B cell (primary cell): Measurements from ENCODE around the gene EPOP. TPM values are rescaled to one million over a fixed set of nuclear protein-coding genes. Genes with fewer than 3 reads are reported as not detected.

ENCODE experiments used
- ATAC-seq: fragments of 200-7000 bp; cut with Tn5 transposase; one replicate; pipeline ENCODE4 v1.10.0; 2021; ENCODE audit warnings: low read depth, mild to moderate bottlenecking, moderate number of reproducible peaks, moderate library complexity
- CTCF ChIA-PET: fragments of 350-600 bp; sonication (Branson Sonifier 250); formaldehyde crosslinking; loops from one replicate; lab custom pipeline; 2021; ENCODE audit warnings: antibody characterized with exemption, inconsistent platforms; lab: Charles Lee
- POLR2A ChIA-PET: fragments of 350-600 bp; sonication (Branson Sonifier 250); formaldehyde crosslinking; loops from one replicate; lab custom pipeline; 2021; ENCODE audit warnings: antibody characterized with exemption; lab: Charles Lee
- DNase-seq: peaks from one replicate; pipeline ENCODE4 v3.0.0; 2013
- H2AFZ ChIP-seq: 2 replicates; pipeline ENCODE4 v1.6.1; 2012; ENCODE audit warnings: mild to moderate bottlenecking, low read depth, low read length; ENCODE audit not compliant: insufficient read depth, poor library complexity, severe bottlenecking
- H3K27ac ChIP-seq, 2 donors: 1 replicate in 1 of 2; 2 replicates in 1 of 2; pipeline ENCODE4 v1.5.1; 2012 to 2013; ENCODE audit warnings: low read length in 2 of 2, mild to moderate bottlenecking in 2 of 2, moderate library complexity in 1 of 2
- H3K27me3 ChIP-seq, 4 experiments: fragments of 200-600 bp in 1 of 4; sonication (generic) in 1 of 4; replicated peaks in 1 of 4; 1 replicate in 2 of 4; 2 replicates in 2 of 4; pipeline versions ENCODE4 v1.6.1 to v1.7.0; 2013 to 2016; ENCODE audit warnings: low read length in 3 of 4, mild to moderate bottlenecking in 2 of 4, mixed read lengths in 1 of 4, moderate library complexity in 1 of 4; ENCODE audit not compliant: insufficient read depth in 4 of 4, control insufficient read depth in 3 of 4; ENCODE audit errors: control extremely low read depth in 1 of 4
- H3K36me3 ChIP-seq, 2 experiments: replicated peaks in 1 of 2; 1 replicate in 1 of 2; 2 replicates in 1 of 2; pipeline versions ENCODE4 v1.6.1 to v1.7.1; 2013; ENCODE audit warnings: low read length in 1 of 2; ENCODE audit not compliant: insufficient read depth in 2 of 2, control insufficient read depth in 1 of 2; ENCODE audit errors: control extremely low read depth in 1 of 2, extremely low read depth in 1 of 2
- H3K4me1 ChIP-seq, 2 donors: fragments of 200-600 bp in 1 of 2; sonication (generic) in 1 of 2; 1 replicate in 1 of 2; 2 replicates in 1 of 2; pipeline versions ENCODE4 v1.5.1 to v1.6.1; 2013 to 2017; ENCODE audit warnings: low read length in 2 of 2; ENCODE audit not compliant: control insufficient read depth in 2 of 2, insufficient read depth in 2 of 2
- H3K4me2 ChIP-seq: replicated peaks from 2 replicates; pipeline ENCODE3; 2012; ENCODE audit warnings: mild to moderate bottlenecking, low read depth, low read length; ENCODE audit not compliant: poor library complexity, severe bottlenecking
- H3K4me3 ChIP-seq, 5 experiments: fragments of 200-600 bp in 1 of 5; sonication (generic) in 1 of 5; 1 replicate in 3 of 5; 2 replicates in 2 of 5; pipeline versions ENCODE4 v1.5.1 to v1.7.0; 2011 to 2016; ENCODE audit warnings: low read length in 4 of 5, mild to moderate bottlenecking in 4 of 5, low read depth in 2 of 5, control low read depth in 1 of 5, moderate library complexity in 1 of 5; ENCODE audit not compliant: insufficient read depth in 1 of 5; ENCODE audit errors: control extremely low read depth in 1 of 5, extremely low read depth in 1 of 5
- H3K79me2 ChIP-seq: fragments of 200-600 bp; sonication (generic); one replicate; pipeline ENCODE4 v1.6.0; 2016; ENCODE audit warnings: low read length; ENCODE audit not compliant: control insufficient read depth, insufficient read depth
- H3K9ac ChIP-seq: fragments of 200-600 bp; sonication (generic); 2 replicates; pipeline ENCODE4 v1.6.1; 2017; ENCODE audit warnings: mild to moderate bottlenecking, low read length, moderate library complexity
- H3K9me3 ChIP-seq, 3 donors: one replicate each; pipeline versions ENCODE4 v1.6.1 to v1.7.1; 2013; ENCODE audit warnings: low read length in 2 of 3; ENCODE audit not compliant: control insufficient read depth in 2 of 3, insufficient read depth in 1 of 3; ENCODE audit errors: control extremely low read depth in 1 of 3
- H4K20me1 ChIP-seq: 2 replicates; pipeline ENCODE4 v1.6.0; 2012; ENCODE audit warnings: mild to moderate bottlenecking, low read length; ENCODE audit not compliant: insufficient read depth, control insufficient read depth, poor library complexity, severe bottlenecking
- H3K27ac Mint-ChIP-seq: one replicate; pipeline ENCODE4 v1.8.0; 2021; ENCODE audit warnings: mixed read lengths
- H3K27me3 Mint-ChIP-seq: one replicate; pipeline ENCODE4 v1.8.0; 2021; ENCODE audit warnings: mixed read lengths
- H3K4me1 Mint-ChIP-seq: one replicate; pipeline ENCODE4 v1.8.0; 2021; ENCODE audit warnings: mixed read lengths
- H3K4me3 Mint-ChIP-seq: one replicate; pipeline ENCODE4 v1.8.0; 2021; ENCODE audit warnings: mixed read lengths
- H3K9me3 Mint-ChIP-seq: one replicate; pipeline ENCODE4 v1.8.0; 2022; ENCODE audit warnings: mixed read lengths; ENCODE audit not compliant: insufficient read depth
- EZH2 ChIP-seq: IDR thresholded peaks from 2 replicates; pipeline ENCODE4 v1.6.1; 2012; ENCODE audit warnings: borderline replicate concordance, low read depth, mild to moderate bottlenecking, moderate library complexity, low read length; ENCODE audit not compliant: insufficient read depth, poor library complexity, severe bottlenecking
- WGBS: methylation state at CpG from one replicate; pipeline ENCODE4 v1.1.5; 2013; ENCODE audit warnings: missing lambda C conversion rate; ENCODE audit not compliant: insufficient coverage; 5-methylcytosine and 5-hydroxymethylcytosine counted together
- intact Hi-C: fragments of 100-400 bp; cut with micrococcal nuclease; formaldehyde crosslinking; loops from one replicate; pipeline ENCODE4 v1.10.0; 2022
- polyA plus RNA-seq: library from polyadenylated mRNA; depleted of rRNA; stranded (reverse); fragments of >200 nt; gene quantifications from 2 replicates; pipeline ENCODE4 v1.2.3, GENCODE V29; 2012
- total RNA-seq, 2 donors: library from RNA; stranded (reverse); fragments of 120-200 nt in 1 of 2; gene quantifications; 1 replicate in 1 of 2; 2 replicates in 1 of 2; pipeline versions ENCODE4 v1.2.3 to v1.2.4, GENCODE V29; 2013 to 2022
- TF ChIP-seq, protein P1 (sequence below): fragments of 200-600 bp; IDR thresholded peaks from one replicate; pipeline ENCODE4 v1.8.0; 2022; ENCODE audit warnings: antibody characterized with exemption, mild to moderate bottlenecking

EPOP gene
- total and polyA plus RNA-seq, 2 donors (not counting 1 experiment from before 2014, with no cell fraction given), result 0.66 to 1.2 TPM

DNA sequence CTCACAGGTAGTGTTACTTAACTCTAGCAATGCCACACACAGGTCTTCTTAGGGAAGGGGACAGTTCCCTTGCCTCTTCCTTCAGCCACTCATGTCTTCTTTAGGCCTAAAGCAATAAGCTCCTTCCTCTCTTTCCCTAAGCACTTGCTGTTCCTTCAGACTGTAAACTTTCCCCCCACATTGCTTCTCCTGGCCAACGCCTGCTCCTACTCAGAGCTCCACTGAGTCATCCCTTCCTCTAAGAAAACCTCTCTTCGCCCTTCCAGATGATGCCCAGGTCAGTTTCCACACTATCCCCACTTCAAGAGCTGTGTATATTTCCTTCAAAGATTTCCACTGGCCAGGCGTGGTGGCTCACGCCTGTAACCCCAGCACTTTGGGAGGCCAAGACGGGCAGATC lies 12.5 kb upstream of the EPOP start:
- TF ChIP-seq, protein P1, sequence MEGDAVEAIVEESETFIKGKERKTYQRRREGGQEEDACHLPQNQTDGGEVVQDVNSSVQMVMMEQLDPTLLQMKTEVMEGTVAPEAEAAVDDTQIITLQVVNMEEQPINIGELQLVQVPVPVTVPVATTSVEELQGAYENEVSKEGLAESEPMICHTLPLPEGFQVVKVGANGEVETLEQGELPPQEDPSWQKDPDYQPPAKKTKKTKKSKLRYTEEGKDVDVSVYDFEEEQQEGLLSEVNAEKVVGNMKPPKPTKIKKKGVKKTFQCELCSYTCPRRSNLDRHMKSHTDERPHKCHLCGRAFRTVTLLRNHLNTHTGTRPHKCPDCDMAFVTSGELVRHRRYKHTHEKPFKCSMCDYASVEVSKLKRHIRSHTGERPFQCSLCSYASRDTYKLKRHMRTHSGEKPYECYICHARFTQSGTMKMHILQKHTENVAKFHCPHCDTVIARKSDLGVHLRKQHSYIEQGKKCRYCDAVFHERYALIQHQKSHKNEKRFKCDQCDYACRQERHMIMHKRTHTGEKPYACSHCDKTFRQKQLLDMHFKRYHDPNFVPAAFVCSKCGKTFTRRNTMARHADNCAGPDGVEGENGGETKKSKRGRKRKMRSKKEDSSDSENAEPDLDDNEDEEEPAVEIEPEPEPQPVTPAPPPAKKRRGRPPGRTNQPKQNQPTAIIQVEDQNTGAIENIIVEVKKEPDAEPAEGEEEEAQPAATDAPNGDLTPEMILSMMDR, result no peak
- no peak for TF ChIP-seq EZH2

DNA sequence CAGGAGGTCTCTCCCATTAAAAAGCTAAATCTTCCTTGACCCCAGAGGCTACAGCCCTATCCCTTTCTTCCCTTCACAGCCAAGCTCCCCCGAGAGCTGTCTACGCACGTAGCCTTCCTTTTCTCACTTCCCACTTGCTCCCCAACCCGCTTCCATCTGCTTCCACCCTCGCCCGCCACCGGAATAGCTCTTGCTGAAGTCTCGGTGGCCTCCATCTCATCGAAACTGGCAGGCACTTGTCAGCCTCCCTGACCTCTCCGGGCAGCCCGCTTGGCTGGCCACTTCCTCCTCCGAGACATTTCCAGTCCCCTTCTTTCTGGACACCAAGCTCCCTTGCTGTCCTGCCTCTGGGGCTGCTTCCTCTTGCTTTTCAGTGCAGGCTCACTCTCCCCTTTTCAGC lies 10.7 kb upstream of the EPOP start:
- no peaks in the 10 kb centered on the region for H3K4me1 Mint-ChIP-seq
- Histone ChIP-seq H3K27ac (no peak overlapping the region), H3K4me2 (no peak overlapping the region), H3K4me3 (no peak overlapping the region), H2AFZ (no peak overlapping the region), H3K79me2 (no peaks in the 10 kb centered on the region), H3K4me1 (no peaks in the 10 kb centered on the region), H3K9me3 (no peaks in the 10 kb centered on the region), H4K20me1 (no peaks in the 10 kb centered on the region), H3K36me3 (no peaks in the 10 kb centered on the region), H3K27me3 (peaks cover 0 to 4% (median 0%) of the 10 kb centered on the region in 4 experiments), H3K9ac (no peak overlapping the region)
- POLR2A ChIA-PET, result no interaction called here
- no peak overlapping the region for H3K27ac Mint-ChIP-seq
- 78% methylated on average over 12 of the region's 12 CpGs for WGBS
- no peak for ATAC-seq
- TF ChIP-seq, protein P1, result no peak
- no peak for TF ChIP-seq EZH2
- H3K9me3 Mint-ChIP-seq, result no peaks in the 10 kb centered on the region
- no peak overlapping the region for H3K4me3 Mint-ChIP-seq
- DNase-seq, result no peak
- intact Hi-C loops, result no loop called here
- peaks cover 19% of the 10 kb centered on the region for H3K27me3 Mint-ChIP-seq
- CTCF ChIA-PET, result interaction anchor here (1.1 to 1.2 kb wide), 2 partner anchors 8 to 19 kb away, joined by 3 read pairs; partner anchors contain the start of gene MLLT6

More for the DNA sequence above, 12.5 kb upstream of the EPOP start:
- 100% methylated on average over 5 of the region's 5 CpGs for WGBS
- Mint-ChIP-seq H3K4me3 (no peak overlapping the region), H3K9me3 (no peaks in the 10 kb centered on the region), H3K27ac (no peak overlapping the region), H3K27me3 (peaks cover 25% of the 10 kb centered on the region), H3K4me1 (no peaks in the 10 kb centered on the region)
- no peak for ATAC-seq
- Histone ChIP-seq H3K4me1 (no peaks in the 10 kb centered on the region), H3K4me2 (no peak overlapping the region), H3K79me2 (no peaks in the 10 kb centered on the region), H3K27ac (no peak overlapping the region), H3K27me3 (peaks cover 0 to 4% (median 0%) of the 10 kb centered on the region in 4 experiments), H3K9me3 (no peaks in the 10 kb centered on the region), H3K4me3 (no peak overlapping the region), H4K20me1 (no peaks in the 10 kb centered on the region), H2AFZ (no peak overlapping the region), H3K36me3 (no peaks in the 10 kb centered on the region), H3K9ac (no peak overlapping the region)
- intact Hi-C loops, result no loop called here
- POLR2A ChIA-PET, result interaction anchor here (0.7 kb wide), 1 partner anchor 481 kb away, joined by 4 read pairs; no protein-coding TSS in a partner anchor
- no peak for DNase-seq
- CTCF ChIA-PET, result interaction anchor here (0.6 to 1.4 kb wide), 7 partner anchors 9 to 373 kb away, joined by 3 to 4 read pairs (median 3); no protein-coding TSS in a partner anchor
